NK-92 (cell line): ENCODE measurements around the gene MGRN1.

ENCODE experiments used
- DNase-seq: peaks from one replicate; lab custom pipeline; 2025; ENCODE audit not compliant: unreplicated experiment; lab: John Stamatoyannopoulos, UW

Gene MGRN1

DNA sequence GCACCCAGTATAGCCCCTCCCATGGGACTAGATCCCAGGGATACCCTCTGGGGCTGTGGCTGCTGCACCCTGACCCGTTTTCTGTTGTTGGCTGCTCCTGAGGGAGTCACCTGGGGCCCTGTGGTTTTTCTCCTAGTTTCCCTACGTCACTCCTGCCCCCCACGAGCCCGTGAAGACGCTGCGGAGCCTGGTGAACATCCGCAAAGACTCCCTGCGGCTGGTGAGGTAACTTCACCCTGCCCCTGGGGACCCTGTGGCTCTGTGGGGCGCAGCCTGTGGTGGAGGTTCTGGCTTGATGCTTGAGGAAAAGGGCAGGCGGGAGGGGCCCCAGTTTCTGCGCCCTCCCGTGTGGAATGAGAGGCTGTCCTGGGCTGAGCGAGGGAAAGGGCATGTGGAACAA is 27.2 kb downstream of the MGRN1 start:
- no peak for DNase-seq

DNA sequence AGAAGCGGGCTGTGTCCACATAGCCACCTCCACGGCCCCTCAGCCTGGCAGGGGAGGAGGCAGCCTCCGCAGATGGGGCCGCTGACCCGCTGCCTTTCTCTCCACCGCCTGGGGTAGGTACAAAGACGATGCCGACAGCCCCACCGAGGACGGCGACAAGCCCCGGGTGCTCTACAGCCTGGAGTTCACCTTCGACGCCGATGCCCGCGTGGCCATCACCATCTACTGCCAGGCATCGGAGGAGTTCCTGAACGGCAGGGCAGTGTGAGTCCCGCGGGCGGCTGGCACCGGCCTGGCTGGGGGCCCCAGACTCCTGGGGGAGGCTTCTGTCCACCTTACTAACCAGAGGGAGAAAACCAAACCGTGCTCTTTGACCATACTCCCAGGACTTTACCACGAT is 27.9 kb downstream of the MGRN1 start:
- DNase-seq, result no peak

DNA sequence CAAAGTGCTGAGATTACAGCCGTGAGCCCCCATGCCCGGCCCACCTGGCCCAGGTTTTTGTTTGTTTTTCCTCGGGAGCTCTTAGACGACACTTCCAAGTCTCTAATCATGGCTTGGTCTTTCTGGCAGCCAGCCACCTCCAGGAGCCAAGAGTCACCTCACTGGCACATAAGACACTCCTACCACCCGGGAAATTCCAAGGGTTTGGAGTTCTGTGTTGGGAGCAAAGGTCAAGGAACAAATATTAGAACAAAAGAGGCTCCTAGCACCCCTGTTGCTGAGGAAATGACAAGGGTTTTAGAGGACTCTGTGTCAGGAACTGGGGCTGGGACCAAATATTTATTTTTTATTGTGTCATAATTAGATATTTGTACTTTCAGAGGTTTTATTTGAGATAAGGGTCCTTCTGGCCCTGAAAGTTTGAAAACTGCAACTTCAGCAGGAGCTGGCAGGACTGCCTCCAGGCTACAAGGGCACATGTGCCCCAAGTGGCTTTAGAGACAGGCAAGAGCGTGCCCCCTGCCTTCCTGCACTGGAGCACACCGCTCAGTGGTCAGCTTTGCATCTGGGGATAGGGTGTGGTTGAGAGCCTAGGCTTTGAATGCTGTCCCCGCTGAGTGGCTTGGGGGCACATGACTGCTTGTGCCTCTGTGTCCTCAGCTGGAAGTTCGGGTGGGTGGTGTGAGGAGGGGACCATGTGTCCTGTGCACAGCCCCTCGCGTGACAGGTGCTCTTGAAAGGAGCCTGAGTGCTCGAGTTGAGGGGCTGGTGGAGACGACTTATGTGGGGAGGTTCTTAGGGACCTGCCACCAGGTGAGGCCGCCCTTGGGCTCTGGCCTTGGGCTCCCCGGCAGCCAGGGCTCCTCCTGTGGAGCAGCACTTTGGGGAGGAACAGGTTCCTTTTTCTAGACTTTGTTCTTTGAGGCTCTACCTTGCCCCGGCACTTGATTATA is 29.7 kb downstream of the MGRN1 start:
- no peak for DNase-seq

DNA sequence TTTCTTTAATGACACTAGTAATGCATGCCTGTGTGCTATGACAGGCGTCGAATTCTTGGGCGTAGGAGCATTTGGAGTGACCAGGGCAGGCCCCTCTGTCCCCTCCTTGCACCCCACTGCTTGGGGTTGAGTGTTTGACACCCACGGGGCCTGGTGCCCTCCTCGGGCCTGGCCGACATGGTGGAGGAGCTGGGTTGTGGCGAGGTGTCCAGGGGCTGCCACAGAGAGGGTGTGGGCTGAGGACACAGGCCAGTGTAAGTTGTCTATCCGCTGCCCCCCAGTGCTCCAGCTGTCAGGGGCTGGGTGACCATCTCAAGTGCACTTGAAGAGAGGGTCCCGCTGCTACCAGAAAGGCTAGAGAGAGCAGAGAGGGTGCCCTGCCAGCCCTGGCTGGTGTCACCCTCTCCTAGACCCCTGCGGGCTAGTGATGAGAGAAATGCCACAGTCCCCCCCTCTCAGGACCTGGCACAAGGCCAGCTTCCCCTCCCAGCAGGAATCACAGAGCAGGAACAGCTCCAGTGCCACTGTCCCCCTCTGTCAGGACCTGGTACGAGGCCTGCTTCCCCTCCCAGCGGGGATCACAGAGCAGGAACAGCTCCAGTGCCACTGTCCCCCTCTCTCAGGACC is 30.5 kb downstream of the MGRN1 start:
- no peak for DNase-seq

DNA sequence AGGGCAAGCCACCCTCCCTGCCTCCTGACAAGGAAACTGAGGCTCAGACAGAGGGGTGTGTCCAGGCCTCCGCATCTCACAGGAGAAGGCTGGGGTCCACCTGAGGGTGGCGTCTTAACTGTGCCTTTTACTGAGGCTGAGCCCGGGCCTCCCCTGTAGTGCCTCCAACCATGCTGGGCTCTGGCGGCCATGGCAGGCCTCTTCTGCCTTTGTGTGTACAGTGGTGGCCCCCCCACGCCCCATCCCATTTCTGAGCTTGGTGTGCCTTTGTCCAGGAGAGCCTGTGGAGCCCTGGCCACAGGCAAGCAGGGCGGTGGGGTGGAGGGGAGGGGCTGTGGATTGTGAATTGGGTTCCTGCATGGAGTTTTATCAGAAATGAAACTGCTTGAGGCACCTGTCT is 31.2 kb downstream of the MGRN1 start:
- no peak for DNase-seq

DNA sequence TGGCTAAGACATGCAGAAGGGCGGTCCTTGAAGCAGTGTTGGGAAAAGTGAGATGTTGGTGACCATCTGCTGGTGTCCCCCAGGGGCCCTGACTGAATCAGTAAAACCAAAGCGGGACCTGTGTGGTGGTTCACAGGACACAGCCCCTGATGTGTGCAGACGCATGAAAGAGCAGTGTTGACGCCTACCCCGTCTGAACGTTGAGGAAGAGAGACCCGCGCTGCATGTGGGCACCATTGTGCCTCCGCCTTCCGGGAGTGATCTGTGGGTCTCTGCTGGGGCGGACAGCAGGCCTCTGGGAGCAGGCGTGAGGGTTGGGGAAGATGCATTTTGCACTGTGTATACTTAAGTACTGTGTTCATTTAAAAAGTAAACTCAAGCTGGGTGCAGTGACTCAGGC is 31.6 kb downstream of the MGRN1 start:
- no peak for DNase-seq

DNA sequence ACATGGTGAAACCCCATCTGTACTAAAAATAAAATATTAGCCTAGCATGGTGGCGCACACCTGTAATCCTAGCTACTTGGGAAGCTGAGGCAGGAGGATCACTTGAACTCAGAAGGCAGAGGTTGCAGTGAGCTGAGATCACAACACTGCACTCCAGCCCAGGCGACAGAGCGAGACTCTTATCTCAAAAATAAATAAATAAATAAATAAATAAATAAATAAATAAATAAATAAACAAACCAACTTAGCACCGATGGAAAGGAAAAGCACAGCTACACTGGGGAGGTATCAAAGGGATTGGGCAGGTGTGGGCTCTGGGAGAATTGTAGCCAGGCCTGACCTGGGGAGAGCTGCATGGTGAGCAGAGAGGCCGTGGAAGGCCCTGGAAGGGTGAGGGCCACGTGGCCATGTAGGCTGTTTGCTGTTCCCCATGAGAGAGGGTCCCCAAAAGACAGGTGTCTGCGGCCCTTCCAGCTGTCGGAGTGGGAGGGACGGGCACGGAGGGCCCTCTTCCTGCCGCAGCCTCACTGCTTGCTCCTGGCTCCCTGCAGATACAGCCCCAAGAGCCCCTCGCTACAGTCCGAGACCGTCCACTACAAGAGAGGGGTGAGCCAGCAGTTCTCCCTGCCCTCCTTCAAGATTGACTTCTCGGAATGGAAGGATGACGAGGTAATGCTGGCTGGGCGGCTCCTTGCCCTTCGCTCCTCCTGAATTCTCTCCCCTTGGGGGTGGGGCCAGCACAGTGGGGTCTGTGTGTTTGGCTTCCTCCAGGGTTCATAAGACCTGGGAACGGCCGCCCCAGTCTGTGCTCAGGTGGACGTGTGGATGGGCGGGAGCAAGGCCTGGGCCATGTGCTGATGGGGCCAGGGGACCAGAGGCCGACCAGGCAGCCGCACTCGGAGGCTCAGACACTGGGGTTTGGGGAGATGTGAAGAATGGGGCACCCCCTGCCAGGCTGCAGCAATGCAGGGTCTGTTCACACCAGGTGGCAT is 32.4 kb downstream of the MGRN1 start:
- no peak for DNase-seq

DNA sequence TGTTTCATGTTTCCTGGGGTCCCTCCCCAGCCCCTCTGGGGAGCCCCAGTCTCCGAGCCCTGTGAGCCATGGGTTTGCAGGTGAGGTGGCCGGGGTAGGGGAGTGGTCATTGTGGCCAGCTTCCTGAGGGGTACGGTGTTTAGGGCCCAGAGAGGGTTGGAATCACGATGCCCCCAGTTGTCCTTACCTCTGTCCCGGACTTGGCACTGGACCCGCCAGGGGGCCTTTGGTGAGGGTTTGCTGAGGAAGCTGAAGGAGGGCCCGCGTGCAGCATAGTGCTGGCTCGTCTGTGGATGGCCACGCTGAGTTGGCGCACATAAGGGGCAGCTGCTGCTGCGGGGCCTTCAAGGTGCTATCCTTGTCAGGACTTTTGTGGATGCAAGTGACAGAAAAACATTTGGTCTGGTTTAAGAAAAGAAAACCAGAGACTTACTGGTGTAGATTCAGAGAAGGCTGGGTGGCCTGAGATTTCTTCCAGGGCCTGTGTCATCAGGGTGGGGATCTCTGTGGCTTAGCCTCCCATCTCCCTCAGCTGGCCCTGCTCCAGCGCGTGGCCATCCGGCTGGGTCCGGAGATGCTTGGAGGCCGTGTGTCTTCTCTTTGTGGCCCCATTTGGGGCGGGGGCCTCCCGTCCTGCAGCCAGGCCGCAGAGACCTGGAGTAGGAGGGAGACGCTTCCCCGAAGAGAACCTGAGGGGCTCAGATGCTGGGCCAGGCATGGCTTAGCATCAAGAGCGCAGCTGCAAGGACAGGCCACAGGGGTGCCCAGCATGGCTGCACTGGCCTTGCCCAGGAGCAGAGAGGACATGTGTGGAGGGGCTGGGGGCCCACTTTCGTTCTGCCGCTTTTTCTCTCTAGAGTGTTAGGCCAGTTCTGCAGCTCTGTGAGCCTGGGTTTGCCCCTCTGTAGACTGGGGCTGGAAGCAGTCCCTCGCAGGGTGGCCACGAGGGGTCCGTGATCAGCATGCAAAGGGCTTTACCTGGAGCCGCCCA is 35.0 kb downstream of the MGRN1 start:
- no peak for DNase-seq

DNA sequence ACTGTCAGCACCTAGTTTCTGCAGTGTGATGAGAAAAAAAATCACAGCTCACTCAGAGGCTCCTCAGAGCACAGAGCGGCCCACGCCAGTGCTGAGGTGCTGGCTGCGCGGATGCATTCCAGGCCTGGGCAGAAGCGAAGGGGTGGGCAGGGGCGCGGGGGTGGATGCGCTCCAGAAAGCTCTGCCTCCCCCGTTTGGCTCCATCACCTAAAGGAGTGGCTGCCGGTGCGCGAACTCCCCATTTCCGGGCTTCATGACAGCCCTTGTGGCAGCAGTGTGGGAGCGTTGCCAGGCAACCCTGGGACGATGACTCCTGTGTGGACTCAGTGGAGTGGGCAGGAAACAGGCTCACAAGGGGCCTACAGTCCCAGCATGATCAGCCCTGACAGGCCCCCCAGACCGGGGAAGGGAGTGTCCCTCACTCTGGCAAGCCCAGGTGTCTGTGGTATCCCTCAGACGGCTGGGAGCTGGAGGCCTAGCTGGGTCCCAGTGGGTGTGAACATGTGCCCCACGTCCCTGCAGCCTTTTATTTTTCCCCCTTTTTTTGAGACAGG is 35.9 kb downstream of the MGRN1 start:
- DNase-seq, result no peak

DNA sequence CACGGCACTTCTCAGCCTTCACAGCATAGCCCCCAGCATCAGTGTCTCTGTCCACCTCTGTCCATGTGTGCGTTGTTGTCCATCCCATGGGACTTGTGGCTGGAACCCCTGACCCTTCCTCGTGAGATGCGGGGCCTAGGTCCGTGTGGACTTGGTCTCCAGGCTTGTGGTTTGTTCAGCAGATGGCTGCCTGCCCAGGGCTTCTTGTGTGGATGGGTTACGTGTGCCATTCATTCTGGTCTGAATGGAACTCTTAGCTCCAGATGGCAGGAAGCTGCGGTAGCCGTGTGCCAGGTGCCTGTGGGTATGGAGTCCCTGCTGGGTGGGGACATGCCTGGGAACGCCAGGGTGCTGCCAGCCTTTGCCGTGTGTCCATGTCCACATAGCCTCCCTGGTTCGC is 37.0 kb downstream of the MGRN1 start:
- DNase-seq, result no peak

DNA sequence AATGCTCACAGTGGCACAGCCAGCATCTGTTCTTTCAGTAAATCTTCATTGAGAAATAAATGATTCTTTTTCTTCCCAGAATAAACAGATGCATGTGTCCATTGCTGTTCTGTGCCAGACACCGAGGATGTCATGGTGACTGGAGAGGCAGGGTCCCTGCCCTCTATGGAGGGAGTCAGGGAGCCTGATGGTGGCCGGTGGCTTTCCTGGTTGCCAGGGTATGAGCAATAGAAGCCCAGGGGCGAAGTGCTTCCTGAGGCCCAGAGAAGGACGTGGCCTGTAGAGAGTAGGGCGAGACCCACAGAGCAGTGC is 38.8 kb downstream of the MGRN1 start:
- no peak for DNase-seq

DNA sequence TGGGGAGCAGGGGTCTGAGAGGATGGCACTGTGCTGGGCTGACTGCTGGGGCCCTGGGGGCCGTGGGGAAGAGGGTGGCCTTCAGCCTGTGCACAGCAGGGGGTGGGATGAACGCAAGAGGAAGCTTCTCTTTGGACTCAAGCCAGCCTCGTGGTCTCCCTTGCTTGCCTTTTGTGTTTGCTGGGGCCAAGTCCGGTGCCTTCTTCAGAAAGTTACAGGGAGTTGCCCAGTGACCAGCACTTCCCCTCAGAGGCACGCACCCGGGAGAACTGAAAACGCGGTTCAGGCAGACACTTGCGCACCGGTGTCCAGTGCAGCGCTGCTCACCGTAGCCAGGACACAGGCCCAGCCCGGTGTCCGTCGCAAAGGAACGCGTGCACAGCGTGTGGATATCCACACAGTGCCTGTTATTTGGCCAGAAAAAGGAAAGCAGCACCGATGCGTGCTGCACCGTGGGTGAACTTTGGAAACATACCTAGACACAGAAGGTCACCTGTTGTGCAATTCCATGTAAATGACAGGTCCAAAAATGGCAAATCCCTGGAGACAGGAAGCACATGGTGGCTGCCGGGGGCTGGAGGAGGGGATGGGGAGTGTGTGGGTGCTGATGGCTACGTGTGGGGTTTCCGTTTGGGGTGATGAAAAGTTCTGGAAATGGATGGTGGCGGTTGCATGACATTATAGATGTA is 39.3 kb downstream of the MGRN1 start:
- no peak for DNase-seq

DNA sequence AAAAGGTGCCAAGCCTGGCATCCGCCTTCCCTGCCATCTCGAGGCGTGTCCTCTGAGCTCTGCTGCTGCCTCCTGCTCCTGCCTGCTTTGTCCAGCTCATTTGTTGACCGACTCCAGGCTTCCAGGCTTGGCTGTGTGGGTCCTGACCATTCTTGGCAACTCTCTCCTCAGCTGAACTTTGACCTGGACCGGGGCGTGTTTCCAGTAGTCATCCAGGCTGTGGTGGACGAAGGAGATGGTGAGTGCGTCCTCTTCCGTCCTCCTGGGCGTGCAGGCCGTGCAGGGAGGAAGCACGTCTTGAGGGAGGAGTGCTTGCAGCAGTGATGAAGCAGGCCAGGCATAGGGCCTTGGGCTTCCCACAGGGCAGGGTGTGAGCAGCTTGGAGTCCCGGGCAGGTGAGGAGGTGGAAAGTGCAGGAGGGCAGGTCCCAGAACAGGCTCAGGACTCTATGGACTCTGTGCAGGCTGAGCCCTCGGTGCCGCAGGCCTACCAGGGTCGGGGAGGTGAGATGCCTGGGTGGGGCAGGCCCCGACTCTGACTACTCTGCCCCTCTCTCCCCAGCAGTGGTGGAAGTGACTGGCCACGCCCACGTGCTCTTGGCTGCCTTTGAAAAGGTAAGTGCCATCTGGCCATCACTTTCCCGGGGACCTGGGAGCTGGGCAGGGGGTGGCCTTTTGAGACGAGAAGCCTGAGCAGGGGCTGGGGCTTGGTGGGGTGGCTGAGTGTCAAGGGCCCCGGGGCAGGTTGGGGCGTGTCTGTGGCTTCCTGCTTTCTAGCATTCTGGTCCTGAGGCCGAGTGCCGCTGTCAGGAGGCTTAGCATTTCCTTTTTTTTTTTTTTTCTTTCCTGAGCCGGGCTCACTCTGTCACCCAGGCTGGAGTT is 40.2 kb downstream of the MGRN1 start:
- no peak for DNase-seq

DNA sequence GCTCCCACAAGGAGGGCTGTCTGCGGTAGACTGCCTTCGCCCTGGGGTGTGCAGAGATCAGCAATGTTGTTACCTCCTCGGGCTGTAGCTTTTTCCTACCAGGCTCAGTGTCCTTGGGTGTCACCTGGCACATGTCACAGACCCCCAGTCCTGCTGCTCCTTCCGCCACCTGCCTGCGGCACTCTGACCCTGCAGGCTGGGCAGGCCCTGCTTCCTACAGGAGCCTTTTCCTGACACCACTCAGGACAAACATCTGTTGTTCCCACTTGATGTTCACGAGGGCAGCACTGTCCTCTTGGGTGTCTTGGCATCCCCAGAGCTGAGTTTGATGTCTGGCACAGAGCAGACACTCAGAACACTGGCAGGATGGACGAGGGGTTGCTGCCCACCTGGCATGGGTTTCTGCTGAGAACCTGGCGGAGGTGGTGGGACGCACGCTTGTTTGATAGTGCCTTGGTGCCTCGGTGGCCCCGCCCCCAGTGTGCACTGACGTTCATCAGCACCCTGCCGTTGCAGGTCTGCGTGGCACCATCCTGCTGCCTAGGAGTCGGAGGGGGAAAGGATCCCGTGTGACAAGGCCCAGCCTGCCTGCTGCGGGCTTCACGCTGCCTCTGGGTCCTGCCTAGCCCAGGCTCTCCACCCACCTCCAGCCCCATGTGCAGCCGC is 42.0 kb downstream of the MGRN1 start:
- DNase-seq, result no peak

DNA sequence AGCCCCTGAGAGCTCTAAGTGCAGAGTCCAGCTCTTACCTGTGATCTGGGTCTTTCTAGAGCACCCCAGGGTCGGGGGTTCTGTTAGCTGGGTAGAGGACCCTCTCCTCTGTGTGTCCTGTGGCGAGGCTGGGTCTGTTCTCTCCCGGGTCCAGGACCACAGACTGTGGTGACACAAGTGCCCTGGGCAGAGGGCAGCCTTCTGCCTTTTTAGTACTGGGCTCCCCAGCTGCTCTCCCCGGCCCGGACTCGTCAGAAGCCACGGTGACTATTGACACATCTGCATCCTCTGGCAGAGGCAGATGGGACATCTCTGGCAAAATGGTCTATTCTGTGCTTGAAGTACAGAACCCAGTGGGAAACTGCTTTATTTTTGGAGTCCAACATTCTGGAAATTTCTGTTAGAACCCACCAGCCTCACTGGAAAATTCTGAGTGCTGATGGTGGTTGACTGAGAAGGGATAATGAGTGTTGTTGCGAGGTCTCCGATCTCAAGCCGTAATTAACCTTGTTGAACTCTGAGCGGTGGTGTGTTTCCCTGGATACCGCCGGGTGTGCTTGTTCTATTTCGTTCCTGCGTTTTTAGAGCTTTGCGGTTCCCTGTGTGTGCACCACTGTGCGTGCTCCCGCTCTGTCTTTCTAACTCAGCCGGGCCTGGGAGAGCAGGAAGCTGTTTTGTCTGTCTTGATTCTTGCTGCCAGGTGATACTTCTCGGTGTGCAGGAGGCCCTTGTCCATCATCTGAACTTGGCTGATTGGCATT is 42.8 kb downstream of the MGRN1 start:
- no peak for DNase-seq

DNA sequence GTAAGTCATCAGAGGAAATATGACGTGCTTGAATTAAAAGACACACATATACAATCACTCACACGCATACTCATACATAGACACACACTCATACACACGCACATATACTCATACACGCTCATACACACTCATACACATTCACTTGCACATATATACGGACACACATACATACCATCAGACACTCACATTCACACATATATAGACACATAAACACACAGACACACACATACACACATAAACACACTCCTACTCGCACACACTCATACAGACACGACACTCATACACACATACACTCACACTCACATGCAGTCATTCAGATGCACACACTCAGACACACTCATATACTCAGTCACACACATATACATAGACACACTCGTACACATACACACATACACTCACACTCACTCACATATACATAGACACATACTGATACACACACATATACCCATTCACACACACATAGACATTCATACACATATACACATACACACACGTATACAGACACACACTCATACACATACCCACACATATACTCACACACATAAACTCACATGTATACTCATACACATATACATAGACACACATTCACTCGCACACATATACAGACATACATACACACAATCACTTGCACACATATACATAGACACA is 43.8 kb downstream of the MGRN1 start:
- no peak for DNase-seq
